Measurements from ENCODE around the gene ARHGAP29. TPM values are rescaled to one million over a fixed set of nuclear protein-coding genes. Genes with fewer than 3 reads are reported as not detected.

The ARHGAP29 gene
- total and polyA plus RNA-seq, 2 donors (not counting 1 experiment from before 2014, with no cell fraction given), result 26.6 to 37.3 TPM

- Histone ChIP-seq H3K36me3 (ENCODE audit: control insufficient read depth, insufficient read depth, low read length) (peaks cover 13% of the 10 kb centered on the region), H3K9me3 (ENCODE audit: control insufficient read depth, insufficient read depth, low read depth, low read length) (no peaks in the 10 kb centered on the region), H3K79me2 (ENCODE audit: control insufficient read depth, insufficient read depth, low read length) (no peaks in the 10 kb centered on the region)
Measured at GRCh38 chr1:94182191-94182590, 55.2 kb downstream of the ARHGAP29 start.

DNA sequence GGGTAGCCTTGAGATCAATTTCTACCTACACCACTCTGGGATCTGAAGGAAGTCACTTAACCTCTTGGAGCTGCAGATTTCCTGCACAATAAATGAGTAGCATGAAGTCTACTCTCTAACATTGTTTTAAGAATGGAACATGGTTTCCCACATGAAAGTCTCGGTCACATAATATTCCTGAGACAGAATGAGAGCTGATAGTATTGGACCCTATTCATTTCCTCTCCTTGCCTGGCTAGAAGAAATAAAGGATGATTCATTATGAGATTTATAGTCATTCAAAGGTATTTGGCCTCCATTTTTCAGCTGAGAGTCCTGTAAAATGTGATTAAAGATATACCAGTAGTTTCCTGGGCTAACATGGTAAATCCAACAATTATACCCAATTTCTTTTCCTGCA is 56.7 kb downstream of the ARHGAP29 start:
- no peak overlapping the region for H3K4me2 ChIP-seq (ENCODE audit: extremely low read depth, insufficient read depth, low read length)

More at GRCh38 chr1:94182191-94182590, 55.2 kb downstream of the ARHGAP29 start:
- Histone ChIP-seq H2AFZ (ENCODE audit: low read length) (no peak overlapping the region), H3K9ac (ENCODE audit: insufficient read depth, low read length) (no peak overlapping the region), H3K4me2 (ENCODE audit: extremely low read depth, insufficient read depth, low read length) (no peak overlapping the region), H3K27ac (ENCODE audit: insufficient read depth, low read length) (no peak overlapping the region), H3K4me3 (replicated peaks in 1 of 4; ENCODE audit: control extremely low read depth in 1 of 4, insufficient read depth in 1 of 4, low read depth in 3 of 4, low read length in 4 of 4) (no peak overlapping the region), H3K4me1 (ENCODE audit: control insufficient read depth, extremely low read depth, insufficient read depth, low read length) (peaks cover 2% of the 10 kb centered on the region), H3K27me3 (ENCODE audit: control insufficient read depth, insufficient read depth, low read length) (no peaks in the 10 kb centered on the region), H4K20me1 (ENCODE audit: control insufficient read depth, extremely low read depth, insufficient read depth, low read length) (peaks cover 2% of the 10 kb centered on the region)
- TF ChIP-seq CTCF (conservative IDR thresholded peaks at IDR 0.05 in 1 of 2, IDR thresholded peaks at IDR 0.05 in 1 of 2; ENCODE audit: low read depth in 1 of 2, low read length in 2 of 2) (no peak), EZH2 (IDR thresholded peaks at IDR 0.05; ENCODE audit: low read length, missing control alignments) (no peak)
- no peak for DNase-seq (ENCODE audit: low read depth in 2 of 2)

GRCh38 chr1:94178901-94179300 is 58.5 kb downstream of the ARHGAP29 start:
- Histone ChIP-seq H4K20me1 (ENCODE audit: control insufficient read depth, extremely low read depth, insufficient read depth, low read length) (peaks cover 2% of the 10 kb centered on the region), H3K4me2 (ENCODE audit: extremely low read depth, insufficient read depth, low read length) (no peak overlapping the region), H3K79me2 (ENCODE audit: control insufficient read depth, insufficient read depth, low read length) (no peaks in the 10 kb centered on the region), H2AFZ (ENCODE audit: low read length) (no peak overlapping the region), H3K27me3 (ENCODE audit: control insufficient read depth, insufficient read depth, low read length) (no peaks in the 10 kb centered on the region), H3K27ac (ENCODE audit: insufficient read depth, low read length) (no peak overlapping the region), H3K4me3 (replicated peaks in 1 of 4; ENCODE audit: control extremely low read depth in 1 of 4, insufficient read depth in 1 of 4, low read depth in 3 of 4, low read length in 4 of 4) (no peak overlapping the region), H3K36me3 (ENCODE audit: control insufficient read depth, insufficient read depth, low read length) (peaks cover 16% of the 10 kb centered on the region), H3K4me1 (ENCODE audit: control insufficient read depth, extremely low read depth, insufficient read depth, low read length) (peaks cover 2% of the 10 kb centered on the region), H3K9ac (ENCODE audit: insufficient read depth, low read length) (no peak overlapping the region), H3K9me3 (ENCODE audit: control insufficient read depth, insufficient read depth, low read depth, low read length) (no peaks in the 10 kb centered on the region)
- no peak for DNase-seq (ENCODE audit: low read depth in 2 of 2)
- TF ChIP-seq EZH2 (IDR thresholded peaks at IDR 0.05; ENCODE audit: low read length, missing control alignments) (no peak), CTCF (conservative IDR thresholded peaks at IDR 0.05 in 1 of 2, IDR thresholded peaks at IDR 0.05 in 1 of 2; ENCODE audit: low read depth in 1 of 2, low read length in 2 of 2) (no peak)

More for the DNA sequence above, 56.7 kb downstream of the ARHGAP29 start:
- H4K20me1 ChIP-seq (ENCODE audit: control insufficient read depth, extremely low read depth, insufficient read depth, low read length), result peaks cover 2% of the 10 kb centered on the region
- no peak overlapping the region for H3K9ac ChIP-seq (ENCODE audit: insufficient read depth, low read length)
- H3K27ac ChIP-seq (ENCODE audit: insufficient read depth, low read length), result no peak overlapping the region
- H3K9me3 ChIP-seq (ENCODE audit: control insufficient read depth, insufficient read depth, low read depth, low read length), result no peaks in the 10 kb centered on the region
- peaks cover 12% of the 10 kb centered on the region for H3K36me3 ChIP-seq (ENCODE audit: control insufficient read depth, insufficient read depth, low read length)
- no peaks in the 10 kb centered on the region for H3K27me3 ChIP-seq (ENCODE audit: control insufficient read depth, insufficient read depth, low read length)
- TF ChIP-seq EZH2 (IDR thresholded peaks at IDR 0.05; ENCODE audit: low read length, missing control alignments), result no peak
- TF ChIP-seq CTCF (conservative IDR thresholded peaks at IDR 0.05 in 1 of 2, IDR thresholded peaks at IDR 0.05 in 1 of 2; ENCODE audit: low read depth in 1 of 2, low read length in 2 of 2), result no peak
- H3K79me2 ChIP-seq (ENCODE audit: control insufficient read depth, insufficient read depth, low read length), result no peaks in the 10 kb centered on the region
- no peak overlapping the region for H2AFZ ChIP-seq (ENCODE audit: low read length)
- no peak for DNase-seq (ENCODE audit: low read depth in 2 of 2)
- H3K4me3 ChIP-seq (replicated peaks in 1 of 4; ENCODE audit: control extremely low read depth in 1 of 4, insufficient read depth in 1 of 4, low read depth in 3 of 4, low read length in 4 of 4), result no peak overlapping the region
- H3K4me1 ChIP-seq (ENCODE audit: control insufficient read depth, extremely low read depth, insufficient read depth, low read length), result peaks cover 2% of the 10 kb centered on the region

Data from fibroblast of lung (primary cell).